LNCAP (cell line): Measurements from ENCODE around the gene POLRMT.

Source experiments
- TF ChIP-seq, protein P1 (sequence below): fragments of 450-650 bp; IDR thresholded peaks from 2 replicates; pipeline ENCODE4 v1.5.1; 2017; ENCODE audit warnings: mild to moderate bottlenecking

POLRMT gene

DNA sequence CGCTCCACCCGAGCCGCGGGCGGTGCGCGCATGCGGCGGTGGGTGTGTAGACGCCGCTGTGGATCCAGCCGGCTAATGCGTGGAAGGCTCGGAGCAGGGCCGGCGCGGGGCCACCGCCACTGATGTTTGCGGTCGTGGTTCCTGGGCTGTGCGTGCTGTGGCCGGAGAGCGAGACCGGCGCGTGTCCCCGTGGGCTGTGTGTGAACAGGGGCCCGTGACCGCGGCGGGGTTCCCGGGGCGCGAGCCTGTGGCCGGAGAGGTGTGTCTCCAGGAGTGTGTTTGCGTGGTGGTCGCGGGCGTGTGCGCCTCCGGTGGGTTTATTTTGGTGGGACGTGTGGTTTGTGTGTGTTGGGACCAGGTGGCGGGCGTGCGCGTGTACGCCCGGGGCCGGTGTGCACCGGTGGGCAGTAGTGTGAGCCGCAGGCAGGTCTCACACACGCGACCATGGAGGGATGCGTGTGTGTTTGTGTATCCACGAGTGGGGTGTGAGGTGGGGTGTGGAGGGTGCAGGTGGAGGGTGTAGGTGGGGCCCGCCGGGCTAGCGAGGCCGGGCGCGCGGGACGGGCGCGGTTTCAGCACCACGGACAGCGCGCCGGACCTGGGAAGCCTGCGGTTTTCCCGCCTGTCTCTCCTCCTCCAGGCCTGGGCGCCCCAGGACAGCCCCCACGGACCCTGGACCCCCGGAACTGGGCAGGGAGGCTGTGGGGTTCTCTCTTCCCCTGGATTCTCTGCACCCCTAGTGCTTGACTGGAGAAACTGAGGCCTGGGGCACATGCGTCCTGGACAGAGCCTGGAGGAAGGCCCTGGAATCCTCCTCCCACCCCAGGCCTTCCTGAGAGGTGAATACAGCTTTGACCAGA lies 42.0 kb downstream of the POLRMT start:
- TF ChIP-seq, protein P1, sequence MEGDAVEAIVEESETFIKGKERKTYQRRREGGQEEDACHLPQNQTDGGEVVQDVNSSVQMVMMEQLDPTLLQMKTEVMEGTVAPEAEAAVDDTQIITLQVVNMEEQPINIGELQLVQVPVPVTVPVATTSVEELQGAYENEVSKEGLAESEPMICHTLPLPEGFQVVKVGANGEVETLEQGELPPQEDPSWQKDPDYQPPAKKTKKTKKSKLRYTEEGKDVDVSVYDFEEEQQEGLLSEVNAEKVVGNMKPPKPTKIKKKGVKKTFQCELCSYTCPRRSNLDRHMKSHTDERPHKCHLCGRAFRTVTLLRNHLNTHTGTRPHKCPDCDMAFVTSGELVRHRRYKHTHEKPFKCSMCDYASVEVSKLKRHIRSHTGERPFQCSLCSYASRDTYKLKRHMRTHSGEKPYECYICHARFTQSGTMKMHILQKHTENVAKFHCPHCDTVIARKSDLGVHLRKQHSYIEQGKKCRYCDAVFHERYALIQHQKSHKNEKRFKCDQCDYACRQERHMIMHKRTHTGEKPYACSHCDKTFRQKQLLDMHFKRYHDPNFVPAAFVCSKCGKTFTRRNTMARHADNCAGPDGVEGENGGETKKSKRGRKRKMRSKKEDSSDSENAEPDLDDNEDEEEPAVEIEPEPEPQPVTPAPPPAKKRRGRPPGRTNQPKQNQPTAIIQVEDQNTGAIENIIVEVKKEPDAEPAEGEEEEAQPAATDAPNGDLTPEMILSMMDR, result no peak

DNA sequence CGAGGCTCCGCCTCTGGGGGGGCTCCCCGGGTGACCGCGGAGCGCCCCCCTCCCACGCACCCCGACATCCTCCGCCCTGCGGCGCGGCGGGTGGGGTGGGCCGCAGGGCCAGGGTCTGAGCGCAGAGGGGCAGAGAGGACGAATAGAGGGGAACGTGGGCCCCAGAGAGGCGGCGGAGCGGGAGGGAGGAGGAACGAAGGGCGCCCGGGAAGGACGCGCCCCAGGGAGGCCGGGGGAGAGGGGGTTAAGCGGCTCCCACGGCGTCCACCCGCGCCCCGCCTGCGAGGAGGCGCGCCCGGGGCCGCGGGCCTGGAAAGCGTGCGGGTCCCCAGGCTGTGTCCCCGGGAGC lies 42.6 kb downstream of the POLRMT start:
- TF ChIP-seq, protein P1, result no peak

DNA sequence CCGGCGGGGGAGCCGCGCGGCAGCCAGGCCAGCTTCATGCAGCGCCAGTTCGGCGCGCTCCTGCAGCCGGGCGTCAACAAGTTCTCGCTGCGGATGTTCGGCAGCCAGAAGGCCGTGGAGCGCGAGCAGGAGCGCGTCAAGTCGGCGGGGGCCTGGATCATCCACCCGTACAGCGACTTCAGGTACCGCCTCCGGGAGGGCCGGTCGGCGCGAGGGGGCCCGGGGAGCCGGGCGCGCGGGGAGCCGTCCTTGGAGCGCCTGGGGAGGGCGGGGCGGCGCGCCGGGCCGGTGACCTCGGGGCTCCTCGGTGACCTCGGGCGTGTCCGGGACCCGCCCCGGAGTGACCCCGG lies 43.0 kb downstream of the POLRMT start:
- TF ChIP-seq, protein P1, result no peak

DNA sequence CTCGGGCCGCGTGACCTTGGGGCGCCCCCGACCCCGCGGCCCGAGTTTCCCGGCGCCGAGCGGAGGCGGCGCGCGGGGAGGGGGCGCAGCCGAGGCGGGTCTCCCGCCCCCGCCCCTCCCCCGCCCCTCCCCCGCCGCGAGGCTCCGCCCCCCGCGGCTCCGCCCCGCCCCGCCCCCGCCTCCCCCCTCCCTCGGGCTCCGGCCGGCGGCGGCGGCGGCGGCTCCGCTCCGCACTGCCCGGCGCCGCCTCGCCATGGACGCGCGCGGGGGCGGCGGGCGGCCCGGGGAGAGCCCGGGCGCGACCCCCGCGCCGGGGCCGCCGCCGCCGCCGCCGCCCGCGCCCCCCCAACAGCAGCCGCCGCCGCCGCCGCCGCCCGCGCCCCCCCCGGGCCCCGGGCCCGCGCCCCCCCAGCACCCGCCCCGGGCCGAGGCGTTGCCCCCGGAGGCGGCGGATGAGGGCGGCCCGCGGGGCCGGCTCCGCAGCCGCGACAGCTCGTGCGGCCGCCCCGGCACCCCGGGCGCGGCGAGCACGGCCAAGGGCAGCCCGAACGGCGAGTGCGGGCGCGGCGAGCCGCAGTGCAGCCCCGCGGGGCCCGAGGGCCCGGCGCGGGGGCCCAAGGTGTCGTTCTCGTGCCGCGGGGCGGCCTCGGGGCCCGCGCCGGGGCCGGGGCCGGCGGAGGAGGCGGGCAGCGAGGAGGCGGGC lies 43.5 kb downstream of the POLRMT start, which contains the start of gene HCN2:
Gene HCN2 (plus strand): TSS at position 189 of the 703 bp plus-strand sequence. CDS start 65 bp downstream, at position 254.
- TF ChIP-seq, protein P1, result no peak

DNA sequence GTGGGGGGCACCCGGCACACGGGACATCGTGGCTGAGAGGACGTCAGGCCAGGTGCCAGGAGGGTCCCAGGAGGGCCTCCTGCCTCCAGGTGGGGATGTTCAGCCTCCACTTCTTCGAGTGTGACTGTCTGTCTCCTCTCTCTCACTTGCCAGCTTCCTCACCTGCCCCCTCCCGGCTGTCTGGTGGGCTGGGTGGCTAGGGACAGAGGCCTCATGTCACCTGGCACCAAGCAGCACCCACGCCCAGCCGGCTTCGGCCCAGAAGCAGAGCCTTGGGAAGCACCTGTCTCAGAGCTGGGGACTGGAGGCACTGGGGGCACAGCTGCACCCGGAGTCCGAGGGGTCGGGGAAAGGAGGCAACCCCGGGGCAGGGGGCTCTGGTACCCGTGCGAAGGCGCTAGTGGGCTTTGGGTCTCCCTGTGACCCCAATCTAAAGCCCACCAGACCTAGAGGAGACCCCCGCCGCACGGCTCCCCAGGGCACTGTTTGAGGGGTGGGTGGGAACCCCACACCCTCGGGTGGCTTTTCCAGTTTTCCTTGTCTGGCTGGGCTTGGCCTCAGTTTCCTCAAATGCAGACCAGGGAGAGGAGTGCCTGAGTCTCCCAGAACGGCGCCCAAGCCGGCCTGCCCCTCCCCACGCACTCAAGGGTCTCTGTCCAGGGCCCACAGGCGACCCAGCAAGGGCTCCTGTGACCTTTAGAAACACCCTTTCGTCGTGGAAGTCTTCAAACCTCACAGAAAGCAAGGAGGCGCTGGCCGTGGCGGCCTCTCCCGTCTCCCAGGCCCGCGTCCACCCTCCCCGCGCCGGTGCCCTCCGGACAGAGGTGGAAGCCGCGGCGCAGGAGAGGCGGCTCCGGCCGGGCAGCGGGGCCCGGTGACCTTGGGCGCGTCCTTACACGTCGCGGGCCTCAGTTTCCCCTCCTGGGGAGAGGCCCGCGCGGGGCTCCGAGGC lies 44.3 kb downstream of the POLRMT start:
- TF ChIP-seq, protein P1, result no peak

DNA sequence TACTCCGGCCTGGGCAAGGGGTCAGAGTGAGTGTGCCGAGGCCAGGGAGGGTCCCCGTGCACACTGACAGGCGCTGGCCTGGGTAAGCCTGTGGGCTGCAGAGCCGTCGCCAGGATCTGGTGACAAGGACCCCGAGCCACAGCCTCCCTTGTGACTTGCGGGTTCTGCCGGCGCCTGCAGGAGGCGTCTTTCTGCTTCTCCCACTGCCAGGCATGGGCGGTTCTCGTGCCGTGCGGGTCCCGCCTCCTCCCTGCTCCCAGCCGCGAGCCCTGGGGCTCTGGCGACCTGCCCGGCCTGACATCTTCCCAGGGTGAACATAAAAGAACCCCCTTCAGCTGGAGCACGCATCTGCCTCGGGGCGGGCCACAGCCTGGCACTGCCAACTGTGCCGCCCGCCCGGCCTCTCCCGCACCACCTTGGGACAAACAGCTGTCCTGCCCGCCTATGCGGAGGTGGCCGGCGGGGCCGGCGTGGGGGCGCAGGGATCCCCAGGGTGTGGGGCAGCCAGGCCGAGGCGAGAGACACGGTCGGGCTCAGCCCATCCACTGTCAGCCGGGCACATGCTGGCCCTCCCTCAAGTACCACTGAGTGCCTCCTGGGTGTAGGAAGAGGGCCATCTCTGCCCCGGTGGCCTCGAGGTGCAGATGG lies 45.1 kb downstream of the POLRMT start:
- TF ChIP-seq, protein P1, result peak; percentile 59
